Common myeloid progenitor, CD34-positive (primary cell): ENCODE data around the gene ULK1.

Source experiments
- CTCF ChIA-PET: fragments of 350-600 bp; sonication (Branson Sonifier 250); formaldehyde crosslinking; loops from one replicate; lab custom pipeline; 2021; ENCODE audit warnings: antibody characterized with exemption; lab: Charles Lee
- POLR2A ChIA-PET: fragments of 350-600 bp; sonication (Branson Sonifier 250); formaldehyde crosslinking; loops from one replicate; lab custom pipeline; 2021; ENCODE audit warnings: antibody characterized with exemption; lab: Charles Lee
- DNase-seq, 3 donors: peaks; one replicate each; pipeline versions ENCODE4 v3.0.0 to v3.0.0-alpha.2; 2013
- H3K27ac ChIP-seq, 2 experiments: 1 replicate in 1 of 2; 2 replicates in 1 of 2; pipeline ENCODE4 v1.7.0; 2013; ENCODE audit warnings: inconsistent platforms in 2 of 2, low read length in 2 of 2, mild to moderate bottlenecking in 2 of 2, low read depth in 1 of 2, moderate library complexity in 1 of 2; ENCODE audit not compliant: severe bottlenecking in 2 of 2, insufficient read depth in 1 of 2, poor library complexity in 1 of 2
- H3K27me3 ChIP-seq, 5 experiments: replicated peaks in 2 of 5; 1 replicate in 3 of 5; 2 replicates in 2 of 5; pipeline versions ENCODE4 v1.6.1 to v1.7.0; 2013; ENCODE audit warnings: low read length in 4 of 5, mild to moderate bottlenecking in 2 of 5, moderate library complexity in 2 of 5, inconsistent platforms in 1 of 5; ENCODE audit not compliant: insufficient read depth in 5 of 5, control insufficient read depth in 4 of 5
- H3K36me3 ChIP-seq, 4 experiments: 1 replicate in 2 of 4; 2 replicates in 2 of 4; pipeline versions ENCODE4 v1.6.1 to v1.7.0; 2013; ENCODE audit warnings: low read length in 3 of 4, control low read depth in 1 of 4, mild to moderate bottlenecking in 1 of 4; ENCODE audit not compliant: control insufficient read depth in 4 of 4, insufficient read depth in 4 of 4
- H3K4me1 ChIP-seq, 4 experiments: 1 replicate in 3 of 4; 2 replicates in 1 of 4; pipeline versions ENCODE4 v1.6.1 to v1.7.1; 2013; ENCODE audit warnings: low read length in 3 of 4, mild to moderate bottlenecking in 3 of 4, control low read depth in 1 of 4, inconsistent platforms in 1 of 4, moderate library complexity in 1 of 4; ENCODE audit not compliant: control insufficient read depth in 4 of 4, insufficient read depth in 4 of 4; ENCODE audit errors: control extremely low read depth in 1 of 4
- H3K4me3 ChIP-seq, 7 experiments: 1 replicate in 4 of 7; 2 replicates in 3 of 7; pipeline versions ENCODE4 v1.5.1 to v1.7.0; 2013; ENCODE audit warnings: mild to moderate bottlenecking in 7 of 7, low read length in 6 of 7, moderate library complexity in 6 of 7, inconsistent platforms in 2 of 7, low read depth in 2 of 7, control low read depth in 1 of 7; ENCODE audit not compliant: insufficient read depth in 4 of 7, control insufficient read depth in 1 of 7; ENCODE audit errors: extremely low read depth in 1 of 7
- H3K9me3 ChIP-seq, 5 experiments: 1 replicate in 4 of 5; 2 replicates in 1 of 5; pipeline versions ENCODE4 v1.6.1 to v1.7.1; 2013; ENCODE audit warnings: low read length in 4 of 5, mild to moderate bottlenecking in 2 of 5, inconsistent platforms in 1 of 5, low read depth in 1 of 5, moderate library complexity in 1 of 5; ENCODE audit not compliant: control insufficient read depth in 4 of 5, insufficient read depth in 2 of 5; ENCODE audit errors: control extremely low read depth in 1 of 5
- WGBS: methylation state at CpG from one replicate; pipeline ENCODE4 v1.1.5; 2013; ENCODE audit not compliant: insufficient coverage; 5-methylcytosine and 5-hydroxymethylcytosine counted together

The ULK1 gene

DNA sequence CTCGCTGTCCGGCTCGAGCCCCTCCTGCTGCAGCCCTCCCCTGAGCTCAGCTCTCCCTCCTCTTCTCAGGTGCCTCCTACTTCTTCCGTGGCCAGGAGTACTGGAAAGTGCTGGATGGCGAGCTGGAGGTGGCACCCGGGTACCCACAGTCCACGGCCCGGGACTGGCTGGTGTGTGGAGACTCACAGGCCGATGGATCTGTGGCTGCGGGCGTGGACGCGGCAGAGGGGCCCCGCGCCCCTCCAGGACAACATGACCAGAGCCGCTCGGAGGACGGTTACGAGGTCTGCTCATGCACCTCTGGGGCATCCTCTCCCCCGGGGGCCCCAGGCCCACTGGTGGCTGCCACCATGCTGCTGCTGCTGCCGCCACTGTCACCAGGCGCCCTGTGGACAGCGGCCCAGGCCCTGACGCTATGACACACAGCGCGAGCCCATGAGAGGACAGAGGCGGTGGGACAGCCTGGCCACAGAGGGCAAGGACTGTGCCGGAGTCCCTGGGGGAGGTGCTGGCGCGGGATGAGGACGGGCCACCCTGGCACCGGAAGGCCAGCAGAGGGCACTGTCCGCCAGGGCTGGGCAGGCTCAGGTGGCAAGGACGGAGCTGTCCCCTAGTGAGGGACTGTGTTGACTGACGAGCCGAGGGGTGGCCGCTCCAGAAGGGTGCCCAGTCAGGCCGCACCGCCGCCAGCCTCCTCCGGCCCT, 43.4 kb upstream of the ULK1 start:
- Histone ChIP-seq H3K4me1 (peaks cover 0 to 43% (median 17%) of the 10 kb centered on the region in 4 experiments), H3K27me3 (peaks cover 0 to 7% (median 0%) of the 10 kb centered on the region in 5 experiments), H3K4me3 (no peak overlapping the region), H3K27ac (no peak overlapping the region), H3K9me3 (no peaks in the 10 kb centered on the region), H3K36me3 (no peaks in the 10 kb centered on the region)
- CTCF ChIA-PET: interaction anchor here (0.6 to 1.3 kb wide), 3 partner anchors 13 to 315 kb away, joined by 3 to 4 read pairs (median 3); no protein-coding TSS in a partner anchor
- 87% methylated on average over 38 of the region's 41 CpGs for WGBS
- POLR2A ChIA-PET: no interaction called here
- peak in 2 of 3 donors; percentile 47 to 54 for DNase-seq

DNA sequence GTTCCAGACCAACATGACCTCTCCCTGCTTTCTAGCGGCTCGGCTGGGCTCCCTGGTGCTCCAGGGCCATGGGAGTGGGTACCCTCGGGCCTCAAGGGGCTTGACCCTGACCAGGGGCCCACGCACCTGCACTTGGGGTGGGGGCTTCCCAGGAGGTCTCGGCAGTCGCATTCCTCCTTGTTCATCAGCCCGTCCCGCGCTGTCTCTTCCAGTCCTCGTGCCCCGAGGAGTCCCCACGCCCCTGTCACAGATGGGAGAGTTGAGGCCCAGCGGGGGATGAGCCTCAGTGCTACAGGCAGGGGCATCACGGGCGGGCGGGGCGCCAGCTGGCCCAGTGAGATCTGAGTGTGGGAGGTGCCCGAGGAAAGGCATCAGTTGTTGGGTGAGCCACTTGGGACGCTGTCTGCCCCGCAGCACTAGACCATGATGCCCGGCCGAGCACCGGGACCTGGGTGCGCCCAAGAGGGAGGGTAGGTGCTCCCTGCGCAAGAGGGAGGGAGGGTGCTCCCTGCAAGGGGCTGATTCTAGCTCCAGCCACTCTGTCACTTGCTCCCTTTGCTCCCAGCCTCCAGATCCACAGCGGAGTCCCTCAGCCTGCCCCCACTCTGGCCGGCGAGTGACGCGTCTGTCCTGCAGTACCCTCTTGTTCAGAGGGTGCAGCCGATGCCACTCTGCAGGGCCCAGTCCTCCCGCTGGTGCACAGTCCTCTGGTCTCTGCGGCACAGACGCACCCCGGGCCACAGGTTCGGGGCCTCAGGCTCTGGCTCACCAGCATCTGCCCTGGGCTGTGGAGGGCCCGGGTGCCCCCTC, 42.5 kb upstream of the ULK1 start:
- WGBS: 91% methylated on average over 34 of the region's 37 CpGs

DNA sequence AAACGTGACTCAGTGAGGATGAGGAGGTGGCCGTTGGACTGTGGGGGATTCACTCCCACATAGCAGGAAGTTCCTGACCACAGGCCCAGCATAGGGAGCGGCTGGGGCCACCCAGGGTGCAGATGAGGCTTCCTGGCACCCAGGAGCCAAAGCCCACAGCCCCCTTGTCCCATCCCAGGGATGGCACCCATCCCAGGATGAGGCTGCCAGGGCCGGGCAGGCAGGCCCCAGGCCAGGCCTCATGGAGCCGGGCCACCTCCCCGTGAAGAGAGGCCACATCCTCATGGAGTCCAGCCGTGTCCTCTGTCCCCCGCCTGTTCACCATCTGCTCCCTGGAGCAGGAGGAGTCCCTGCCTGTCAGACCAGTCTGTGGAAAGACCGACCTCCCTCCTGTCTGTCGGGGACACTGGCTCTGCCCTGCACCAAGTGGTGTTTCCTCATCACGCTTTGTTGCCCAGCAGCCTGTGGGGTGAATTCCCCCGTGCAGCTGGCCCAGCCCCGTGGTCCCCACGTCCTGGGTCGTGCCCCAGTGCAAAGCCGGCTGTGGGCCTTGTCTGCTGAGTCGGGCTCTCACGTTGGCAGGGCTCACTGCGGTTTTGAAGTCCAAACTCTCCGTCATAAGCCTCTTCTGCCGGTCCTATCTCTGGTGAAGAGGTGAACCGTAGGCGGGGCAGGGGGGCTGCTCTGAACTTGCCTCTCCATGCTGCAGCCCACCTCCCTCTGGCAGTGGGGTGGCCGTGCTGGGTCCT, 41.7 kb upstream of the ULK1 start:
- Histone ChIP-seq H3K36me3 (no peaks in the 10 kb centered on the region), H3K27me3 (peaks cover 0 to 8% (median 0%) of the 10 kb centered on the region in 5 experiments), H3K9me3 (no peaks in the 10 kb centered on the region), H3K27ac (no peak overlapping the region), H3K4me1 (peaks cover 0 to 43% (median 17%) of the 10 kb centered on the region in 4 experiments), H3K4me3 (no peak overlapping the region)
- peak in 2 of 3 donors; percentile 27 to 52 for DNase-seq
- ChIA-PET CTCF (no interaction called here), POLR2A (no interaction called here)
- WGBS: 55% methylated on average over 19 of the region's 24 CpGs

More for the DNA sequence above, 42.5 kb upstream of the ULK1 start:
- Histone ChIP-seq H3K9me3 (no peaks in the 10 kb centered on the region), H3K4me3 (no peak overlapping the region), H3K27me3 (peaks cover 0 to 8% (median 0%) of the 10 kb centered on the region in 5 experiments), H3K27ac (no peak overlapping the region), H3K4me1 (peaks cover 0 to 43% (median 17%) of the 10 kb centered on the region in 4 experiments), H3K36me3 (no peaks in the 10 kb centered on the region)
- DNase-seq: peak in 1 of 3 donors; percentile 31
- CTCF ChIA-PET: interaction anchor here (1.3 kb wide), 1 partner anchor 13 kb away, joined by 3 read pairs; no protein-coding TSS in a partner anchor
- POLR2A ChIA-PET: no interaction called here

DNA sequence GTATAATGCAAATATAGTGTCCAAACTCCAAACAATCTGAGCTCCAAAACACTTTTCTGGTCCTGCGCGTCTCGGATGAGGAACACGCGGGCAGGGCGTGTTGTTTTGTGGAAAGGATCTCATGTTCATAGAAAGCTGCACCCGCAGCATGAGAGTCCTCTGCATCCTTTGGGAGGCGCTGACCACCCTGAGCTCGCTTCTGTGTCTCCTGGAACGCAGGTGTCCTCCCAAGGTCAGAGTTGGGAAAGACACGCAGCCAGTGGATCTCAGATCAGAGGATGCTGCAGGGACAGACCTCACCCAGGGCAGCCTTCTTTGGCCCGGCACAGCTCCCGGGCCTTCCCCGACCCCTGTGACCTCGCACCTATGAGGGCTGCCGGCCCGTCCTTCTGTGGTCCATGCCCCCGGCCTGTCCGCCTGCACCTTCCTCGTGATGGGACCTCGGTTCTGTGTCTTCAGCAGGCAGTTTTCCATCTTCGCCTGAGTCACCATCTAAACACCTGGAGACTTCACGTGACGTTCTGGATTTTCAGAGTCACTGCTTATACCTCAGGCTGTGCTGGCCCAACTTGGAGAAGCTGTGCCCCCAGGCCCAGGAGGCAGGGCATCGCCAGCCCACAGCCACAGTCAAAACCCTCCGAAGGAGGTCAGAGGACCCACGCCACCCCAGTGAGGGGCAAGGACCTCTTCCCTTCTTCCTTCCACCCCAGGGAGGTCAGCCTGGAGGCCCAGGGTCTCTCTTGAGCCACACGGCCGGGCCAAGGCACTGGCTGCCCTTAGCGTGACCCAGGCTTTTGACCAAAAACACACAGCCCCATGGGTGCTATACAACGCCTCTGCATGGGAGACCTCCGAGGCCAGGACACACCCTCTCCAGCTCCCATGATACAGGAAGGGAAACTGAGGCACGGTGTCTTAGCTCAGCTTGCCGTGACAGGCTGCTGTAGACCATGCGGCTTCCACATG, 40.3 kb upstream of the ULK1 start:
- ChIA-PET CTCF (interaction anchor here (0.6 to 0.7 kb wide), 2 partner anchors 11 to 333 kb away, joined by 3 read pairs; no protein-coding TSS in a partner anchor), POLR2A (no interaction called here)
- Histone ChIP-seq H3K27me3 (peaks cover 0 to 8% (median 0%) of the 10 kb centered on the region in 5 experiments), H3K36me3 (no peaks in the 10 kb centered on the region), H3K27ac (no peak overlapping the region), H3K4me1 (peaks cover 0 to 43% (median 17%) of the 10 kb centered on the region in 4 experiments), H3K9me3 (no peaks in the 10 kb centered on the region), H3K4me3 (no peak overlapping the region)
- no peak for DNase-seq
- WGBS: 97% methylated on average over 32 of the region's 35 CpGs

DNA sequence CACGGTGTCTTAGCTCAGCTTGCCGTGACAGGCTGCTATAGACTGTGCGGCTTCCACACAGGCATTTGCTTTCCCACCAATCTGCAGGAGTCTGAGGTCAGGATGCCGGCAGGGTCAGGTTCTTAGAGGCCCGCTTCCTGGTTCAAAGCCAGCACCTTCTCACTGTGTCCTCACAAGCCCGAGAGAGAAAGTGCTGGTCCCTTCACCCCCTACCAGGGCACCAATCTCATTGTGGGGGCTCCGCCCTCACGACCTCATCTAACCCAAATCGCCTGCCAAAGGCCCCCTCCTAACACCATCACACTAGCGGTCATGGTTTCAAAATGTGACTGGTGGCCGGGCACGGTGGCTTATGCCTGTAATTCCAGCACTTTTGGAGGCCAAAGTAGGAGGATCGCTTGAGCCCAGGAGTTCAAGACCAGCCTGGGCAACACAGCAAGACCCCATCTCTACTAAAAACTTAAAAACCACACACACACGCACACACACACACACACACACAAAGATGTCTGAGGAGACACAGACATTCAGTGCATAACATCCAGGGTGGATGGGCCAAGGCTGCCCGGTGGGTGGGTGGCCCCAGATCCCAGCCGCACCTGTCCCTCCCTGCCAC, 39.5 kb upstream of the ULK1 start:
- H3K4me3 ChIP-seq: no peak overlapping the region
- ChIA-PET CTCF (no interaction called here), POLR2A (no interaction called here)
- no peaks in the 10 kb centered on the region for H3K9me3 ChIP-seq
- no peak for DNase-seq
- H3K36me3 ChIP-seq: no peaks in the 10 kb centered on the region
- H3K27ac ChIP-seq: no peak overlapping the region
- peaks cover 0 to 8% (median 0%) of the 10 kb centered on the region in 5 experiments for H3K27me3 ChIP-seq
- H3K4me1 ChIP-seq: peaks cover 0 to 47% (median 19%) of the 10 kb centered on the region in 4 experiments
- 94% methylated on average over 9 of the region's 16 CpGs for WGBS
